ENCODE data around the gene GPR78. TPM values are rescaled to one million over a fixed set of nuclear protein-coding genes. Genes with fewer than 3 reads are reported as not detected.

GPR78 gene
- total RNA-seq, 6 experiments from 2014 or later = 0.05 to 0.14 (median 0.09) TPM; not detected in 2

DNA sequence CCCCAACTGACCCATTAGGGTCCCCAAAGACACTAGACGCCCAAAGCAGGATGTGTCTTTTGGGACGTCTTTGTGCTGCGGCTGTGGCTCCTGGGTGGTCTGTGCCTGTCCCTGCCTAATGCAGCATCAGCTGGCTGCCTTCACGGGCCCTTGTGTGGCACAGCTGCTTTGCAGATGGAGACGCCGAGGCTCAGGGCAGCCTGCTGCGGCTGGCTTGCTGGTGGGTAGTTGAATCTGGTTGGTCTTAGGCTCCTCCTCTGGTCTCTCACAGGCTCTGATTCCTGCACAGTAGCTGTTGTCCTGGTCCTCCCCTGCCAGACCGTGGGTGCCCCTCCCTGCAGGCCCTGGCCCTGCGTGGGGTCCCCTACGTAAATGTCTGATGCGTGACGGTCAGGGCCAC lies 20.5 kb downstream of the GPR78 start:
- no peaks in the 10 kb centered on the region for H3K36me3 Mint-ChIP-seq (ENCODE audit: low read depth)

DNA sequence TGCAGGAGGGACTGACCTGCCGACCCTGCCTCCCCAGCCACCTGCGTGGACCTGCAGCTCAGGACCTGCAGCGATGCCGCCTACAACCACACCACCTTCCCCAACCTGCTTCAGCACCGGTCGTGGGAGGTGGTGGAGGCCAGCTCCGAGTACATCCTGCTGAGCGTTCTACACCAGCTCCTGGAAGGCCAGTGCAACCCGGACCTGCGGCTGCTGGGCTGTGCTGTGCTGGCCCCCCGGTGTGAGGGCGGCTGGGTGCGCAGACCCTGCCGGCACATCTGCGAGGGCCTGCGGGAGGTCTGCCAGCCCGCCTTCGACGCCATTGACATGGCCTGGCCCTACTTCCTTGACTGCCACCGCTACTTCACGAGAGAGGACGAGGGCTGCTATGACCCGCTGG lies 20.9 kb downstream of the GPR78 start:
- no peak overlapping the region for H3K4me3 Mint-ChIP-seq
- no peaks in the 10 kb centered on the region for H3K9me3 Mint-ChIP-seq
- H3K4me1 Mint-ChIP-seq (ENCODE audit: low read depth) = peaks cover 10% of the 10 kb centered on the region
- no peak overlapping the region for H3K27ac Mint-ChIP-seq
- DNase-seq = no peak
- H3K36me3 Mint-ChIP-seq (ENCODE audit: low read depth) = no peaks in the 10 kb centered on the region
- TF ChIP-seq, protein P1, sequence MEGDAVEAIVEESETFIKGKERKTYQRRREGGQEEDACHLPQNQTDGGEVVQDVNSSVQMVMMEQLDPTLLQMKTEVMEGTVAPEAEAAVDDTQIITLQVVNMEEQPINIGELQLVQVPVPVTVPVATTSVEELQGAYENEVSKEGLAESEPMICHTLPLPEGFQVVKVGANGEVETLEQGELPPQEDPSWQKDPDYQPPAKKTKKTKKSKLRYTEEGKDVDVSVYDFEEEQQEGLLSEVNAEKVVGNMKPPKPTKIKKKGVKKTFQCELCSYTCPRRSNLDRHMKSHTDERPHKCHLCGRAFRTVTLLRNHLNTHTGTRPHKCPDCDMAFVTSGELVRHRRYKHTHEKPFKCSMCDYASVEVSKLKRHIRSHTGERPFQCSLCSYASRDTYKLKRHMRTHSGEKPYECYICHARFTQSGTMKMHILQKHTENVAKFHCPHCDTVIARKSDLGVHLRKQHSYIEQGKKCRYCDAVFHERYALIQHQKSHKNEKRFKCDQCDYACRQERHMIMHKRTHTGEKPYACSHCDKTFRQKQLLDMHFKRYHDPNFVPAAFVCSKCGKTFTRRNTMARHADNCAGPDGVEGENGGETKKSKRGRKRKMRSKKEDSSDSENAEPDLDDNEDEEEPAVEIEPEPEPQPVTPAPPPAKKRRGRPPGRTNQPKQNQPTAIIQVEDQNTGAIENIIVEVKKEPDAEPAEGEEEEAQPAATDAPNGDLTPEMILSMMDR (IDR thresholded peaks at IDR 0.05) = no peak
- peaks cover 40% of the 10 kb centered on the region for H3K27me3 Mint-ChIP-seq (ENCODE audit: insufficient read depth)

More for the DNA sequence above, 20.5 kb downstream of the GPR78 start:
- H3K4me1 Mint-ChIP-seq (ENCODE audit: low read depth) = peaks cover 10% of the 10 kb centered on the region
- no peak overlapping the region for H3K27ac Mint-ChIP-seq
- no peaks in the 10 kb centered on the region for H3K9me3 Mint-ChIP-seq
- peaks cover 41% of the 10 kb centered on the region for H3K27me3 Mint-ChIP-seq (ENCODE audit: insufficient read depth)
- TF ChIP-seq, protein P1 (IDR thresholded peaks at IDR 0.05) = no peak
- H3K4me3 Mint-ChIP-seq = no peak overlapping the region
- no peak for DNase-seq

DNA sequence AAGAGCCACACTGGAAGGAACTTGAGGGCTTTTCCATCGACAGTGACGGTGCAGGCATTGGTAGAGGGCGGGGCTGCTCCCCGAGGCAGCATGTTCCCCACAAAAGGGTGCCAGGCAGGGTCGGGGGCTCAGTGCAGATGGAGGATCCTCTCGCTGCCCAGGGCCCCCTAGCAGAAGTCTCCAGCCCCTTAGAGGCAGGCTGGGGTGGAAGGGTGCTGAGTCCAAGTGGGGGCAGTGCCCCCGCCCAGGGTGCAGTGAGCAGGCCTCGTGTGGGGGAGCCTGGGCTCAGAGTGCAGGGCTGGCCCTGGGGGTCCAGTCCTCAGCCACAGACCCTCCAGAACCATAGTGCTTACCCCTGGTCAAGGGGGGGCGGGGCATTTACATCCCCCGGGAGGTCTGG lies 21.4 kb downstream of the GPR78 start:
- Mint-ChIP-seq H3K4me1 (ENCODE audit: low read depth) (peaks cover 10% of the 10 kb centered on the region), H3K9me3 (no peaks in the 10 kb centered on the region), H3K36me3 (ENCODE audit: low read depth) (no peaks in the 10 kb centered on the region), H3K27ac (no peak overlapping the region), H3K4me3 (no peak overlapping the region), H3K27me3 (ENCODE audit: insufficient read depth) (peaks cover 38% of the 10 kb centered on the region)
- TF ChIP-seq, protein P1 (IDR thresholded peaks at IDR 0.05) = no peak
- DNase-seq = no peak

DNA sequence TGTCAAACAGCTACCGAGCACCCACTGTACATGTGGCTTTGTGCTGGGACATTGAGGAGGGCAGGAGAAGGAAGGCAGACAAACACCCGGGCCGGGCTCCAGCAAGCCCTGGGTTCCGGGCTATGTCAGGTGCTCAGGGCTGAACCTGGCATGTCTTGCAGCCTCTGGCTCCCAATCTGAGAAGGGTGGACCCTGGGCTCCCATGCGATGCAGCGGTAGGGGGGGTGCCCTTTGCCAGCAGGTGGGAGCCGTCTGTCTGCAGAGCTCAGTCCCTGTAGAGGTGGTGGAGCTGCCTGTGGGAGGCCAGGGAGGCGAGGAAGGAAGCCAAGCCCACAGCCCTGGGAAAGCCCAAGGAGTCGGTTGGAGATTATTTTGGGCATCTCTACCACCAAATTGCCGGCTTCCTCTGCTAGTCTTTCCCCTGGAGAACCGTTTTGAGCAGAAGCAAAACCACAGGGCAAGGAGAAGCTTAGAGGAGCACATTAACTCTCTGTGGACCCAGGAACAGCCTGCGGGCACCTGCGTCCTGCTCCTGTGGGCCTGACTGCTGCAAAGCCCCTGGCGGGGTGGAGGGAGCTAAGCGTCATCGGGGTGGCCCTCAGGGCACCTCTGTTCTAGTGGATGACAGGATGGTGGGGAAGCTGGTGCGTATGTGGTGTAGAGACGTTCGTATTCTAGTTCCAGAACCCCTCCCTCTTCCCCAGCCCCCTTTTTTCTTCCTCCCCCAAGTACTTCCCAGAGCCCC lies 22.7 kb downstream of the GPR78 start:
- TF ChIP-seq, protein P1 (IDR thresholded peaks at IDR 0.05) = no peak
- Mint-ChIP-seq H3K36me3 (ENCODE audit: low read depth) (no peaks in the 10 kb centered on the region), H3K27ac (no peak overlapping the region), H3K27me3 (ENCODE audit: insufficient read depth) (peaks cover 32% of the 10 kb centered on the region), H3K4me1 (ENCODE audit: low read depth) (peaks cover 10% of the 10 kb centered on the region), H3K4me3 (no peak overlapping the region), H3K9me3 (no peaks in the 10 kb centered on the region)
- no peak for DNase-seq

DNA sequence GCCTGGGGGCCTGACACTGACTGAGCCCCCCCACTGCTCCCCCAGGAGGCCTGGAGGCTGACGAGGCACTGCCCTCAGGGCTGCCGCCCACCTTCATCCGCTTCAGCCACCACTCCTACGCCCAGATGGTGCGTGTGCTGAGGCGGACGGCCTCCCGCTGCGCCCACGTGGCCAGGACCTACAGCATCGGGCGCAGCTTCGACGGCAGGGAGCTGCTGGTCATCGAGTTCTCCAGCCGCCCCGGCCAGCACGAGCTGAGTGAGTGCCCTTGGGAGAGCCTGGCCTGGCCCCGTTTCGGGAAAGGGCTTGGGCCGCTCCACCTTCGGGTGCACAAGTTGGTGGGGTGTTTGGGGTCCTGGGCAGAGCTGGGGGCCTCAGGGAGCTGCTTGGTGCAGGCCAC lies 23.7 kb downstream of the GPR78 start:
- no peak overlapping the region for H3K27ac Mint-ChIP-seq
- H3K9me3 Mint-ChIP-seq = no peaks in the 10 kb centered on the region
- peaks cover 27% of the 10 kb centered on the region for H3K27me3 Mint-ChIP-seq (ENCODE audit: insufficient read depth)
- H3K36me3 Mint-ChIP-seq (ENCODE audit: low read depth) = no peaks in the 10 kb centered on the region
- H3K4me3 Mint-ChIP-seq = no peak overlapping the region
- no peak for DNase-seq
- H3K4me1 Mint-ChIP-seq (ENCODE audit: low read depth) = peaks cover 10% of the 10 kb centered on the region
- TF ChIP-seq, protein P1 (IDR thresholded peaks at IDR 0.05) = no peak
